ENCODE results near the gene ANKRD36B.
"Not testable (repeated sequence)": the region's sequence is repeated elsewhere in the genome, so short reads cannot be mapped to it uniquely, and the experiment has no call there.

ANKRD36B gene

GRCh38 chr2:97605109-97605508, 15.4 kb upstream of the ANKRD36B start:
- in situ Hi-C loops (cut with HindIII; ENCODE audit: low pct_ligation_motif_present, low sequenced_read_pairs); H3K4me3 ChIP-seq (ENCODE audit: low read depth, low read length); H3K36me3 ChIP-seq (replicated peaks); H3K27me3 ChIP-seq (replicated peaks); DNase-seq; H3K27ac ChIP-seq: not testable (repeated sequence)

GRCh38 chr2:97601537-97601936, 11.9 kb upstream of the ANKRD36B start:
- in situ Hi-C loops (cut with HindIII; ENCODE audit: low pct_ligation_motif_present, low sequenced_read_pairs); H3K36me3 ChIP-seq (replicated peaks); H3K27me3 ChIP-seq (replicated peaks); H3K4me3 ChIP-seq (ENCODE audit: low read depth, low read length); H3K27ac ChIP-seq; DNase-seq: not testable (repeated sequence)

- H3K4me3 ChIP-seq (ENCODE audit: low read depth, low read length); H3K27ac ChIP-seq; H3K36me3 ChIP-seq (replicated peaks); in situ Hi-C loops (cut with HindIII; ENCODE audit: low pct_ligation_motif_present, low sequenced_read_pairs); DNase-seq; H3K27me3 ChIP-seq (replicated peaks): not testable (repeated sequence)
Measured at GRCh38 chr2:97596180-97596579, 6.5 kb upstream of the ANKRD36B start.

GRCh38 chr2:97593520-97593919, 3.8 kb upstream of the ANKRD36B start:
- DNase-seq; H3K27ac ChIP-seq; in situ Hi-C loops (cut with HindIII; ENCODE audit: low pct_ligation_motif_present, low sequenced_read_pairs); H3K36me3 ChIP-seq (replicated peaks); H3K27me3 ChIP-seq (replicated peaks); H3K4me3 ChIP-seq (ENCODE audit: low read depth, low read length): not testable (repeated sequence)

DNA sequence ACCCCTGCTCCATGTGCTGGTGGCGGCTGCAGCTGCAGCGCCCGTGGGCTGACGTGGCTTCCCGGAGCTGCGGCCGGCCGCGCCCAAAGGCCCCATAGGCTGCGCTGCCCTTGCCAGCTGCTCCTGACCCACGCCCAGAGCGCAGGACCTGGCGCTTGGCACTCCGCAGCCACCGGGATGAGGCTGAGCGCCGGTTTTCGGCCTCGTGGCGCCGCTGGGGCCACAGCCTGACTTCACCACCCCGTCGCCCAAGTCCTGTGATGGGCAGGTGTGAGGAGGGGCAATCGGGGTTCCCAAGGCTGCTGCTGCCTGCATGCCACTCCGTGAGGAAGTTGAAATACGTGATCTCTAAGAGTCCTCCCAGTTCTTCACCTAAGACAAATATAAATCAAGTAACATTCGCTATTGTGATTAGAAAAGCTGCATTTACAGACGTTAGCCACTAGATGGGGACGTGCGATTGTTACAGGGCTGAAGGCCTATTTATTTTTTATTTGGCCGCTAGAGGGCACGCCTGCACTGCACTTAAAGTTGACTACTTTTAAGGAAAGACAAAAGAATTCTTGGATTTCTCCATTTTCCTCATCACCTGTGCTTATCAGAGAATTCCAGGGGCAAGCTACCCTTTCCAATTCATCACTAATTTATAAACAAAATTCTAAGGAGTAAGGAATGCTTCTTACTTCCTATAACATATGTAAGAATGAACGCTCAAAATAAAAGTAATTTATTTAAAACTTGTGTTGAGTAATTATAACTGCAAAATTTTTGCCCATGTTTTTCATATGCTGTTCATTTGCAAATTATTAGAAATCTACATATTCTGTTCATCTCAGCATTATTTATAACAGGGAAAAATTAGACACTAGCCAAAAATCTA, 1.1 kb upstream of the ANKRD36B start:
- peak; percentile 87 for TF ChIP-seq CTCF (IDR thresholded peaks at IDR 0.05; ENCODE audit: low read depth, low read length, missing control alignments)
- DNase-seq, result peak; percentile 82
- in situ Hi-C loops (cut with HindIII; ENCODE audit: low pct_ligation_motif_present, low sequenced_read_pairs); H3K36me3 ChIP-seq (replicated peaks); H3K27me3 ChIP-seq (replicated peaks): not testable (repeated sequence)
- peak overlapping the region; percentile 64 for H3K4me3 ChIP-seq (ENCODE audit: low read depth, low read length)
- H3K27ac ChIP-seq, result peak overlapping the region; percentile 89

DNA sequence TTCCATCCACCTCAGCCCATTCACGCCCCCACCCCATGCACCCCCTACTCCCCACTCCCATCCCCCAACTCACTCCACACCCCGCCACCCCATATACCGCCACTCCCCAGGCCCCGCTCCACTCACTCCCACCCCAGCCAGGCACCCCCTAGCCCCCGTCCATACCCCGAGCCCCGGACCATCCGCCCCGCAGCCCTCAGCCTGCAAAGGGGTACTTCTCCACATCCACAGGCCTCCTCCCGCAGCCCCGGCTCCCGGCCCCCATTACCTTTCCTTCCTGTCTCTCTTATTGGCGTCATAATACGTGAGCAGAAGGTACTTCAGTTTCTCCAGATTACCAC, 450 bp downstream of the ANKRD36B start:
- peak overlapping the region; percentile 71 for H3K4me3 ChIP-seq (ENCODE audit: low read depth, low read length)
- DNase-seq; H3K36me3 ChIP-seq (replicated peaks); H3K27ac ChIP-seq; in situ Hi-C loops (cut with HindIII; ENCODE audit: low pct_ligation_motif_present, low sequenced_read_pairs); H3K27me3 ChIP-seq (replicated peaks): not testable (repeated sequence)

DNA sequence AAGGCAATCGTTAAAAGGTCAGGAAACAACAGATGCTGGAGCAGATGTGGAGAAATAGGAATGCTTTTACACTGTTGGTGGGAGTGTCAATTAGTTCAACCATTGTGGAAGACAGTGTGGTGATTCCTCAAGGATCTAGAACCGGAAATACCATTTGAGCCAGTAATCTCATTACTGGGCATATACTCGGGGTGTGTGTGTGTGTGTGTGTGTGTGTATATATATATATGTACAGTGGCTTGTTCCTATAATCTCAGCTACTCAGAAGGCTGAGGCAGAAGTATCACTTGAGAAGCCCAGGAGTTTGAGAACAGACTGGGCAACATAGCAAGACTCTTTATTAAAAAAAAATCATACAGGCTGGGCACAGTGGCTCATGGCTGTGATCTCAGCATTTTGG, 24.0 kb downstream of the ANKRD36B start:
- DNase-seq; H3K27me3 ChIP-seq (replicated peaks); in situ Hi-C loops (cut with HindIII; ENCODE audit: low pct_ligation_motif_present, low sequenced_read_pairs); H3K4me3 ChIP-seq (ENCODE audit: low read depth, low read length); H3K36me3 ChIP-seq (replicated peaks); H3K27ac ChIP-seq: not testable (repeated sequence)

GRCh38 chr2:97552406-97552805, 37.3 kb downstream of the ANKRD36B start:
- DNase-seq; H3K27ac ChIP-seq; H3K4me3 ChIP-seq (ENCODE audit: low read depth, low read length); H3K27me3 ChIP-seq (replicated peaks); in situ Hi-C loops (cut with HindIII; ENCODE audit: low pct_ligation_motif_present, low sequenced_read_pairs): not testable (repeated sequence)
- H3K36me3 ChIP-seq (replicated peaks), result peaks cover 12% of the 10 kb centered on the region

GRCh38 chr2:97550498-97550897, 39.2 kb downstream of the ANKRD36B start:
- H3K27ac ChIP-seq; DNase-seq; H3K4me3 ChIP-seq (ENCODE audit: low read depth, low read length); H3K27me3 ChIP-seq (replicated peaks); in situ Hi-C loops (cut with HindIII; ENCODE audit: low pct_ligation_motif_present, low sequenced_read_pairs): not testable (repeated sequence)
- peaks cover 12% of the 10 kb centered on the region for H3K36me3 ChIP-seq (replicated peaks)

- H3K4me3 ChIP-seq (ENCODE audit: low read depth, low read length); H3K27ac ChIP-seq; H3K27me3 ChIP-seq (replicated peaks); in situ Hi-C loops (cut with HindIII; ENCODE audit: low pct_ligation_motif_present, low sequenced_read_pairs); H3K36me3 ChIP-seq (replicated peaks): not testable (repeated sequence)
- peak; percentile 2 for DNase-seq
Measured at GRCh38 chr2:97549058-97549457, 40.6 kb downstream of the ANKRD36B start.

DNA sequence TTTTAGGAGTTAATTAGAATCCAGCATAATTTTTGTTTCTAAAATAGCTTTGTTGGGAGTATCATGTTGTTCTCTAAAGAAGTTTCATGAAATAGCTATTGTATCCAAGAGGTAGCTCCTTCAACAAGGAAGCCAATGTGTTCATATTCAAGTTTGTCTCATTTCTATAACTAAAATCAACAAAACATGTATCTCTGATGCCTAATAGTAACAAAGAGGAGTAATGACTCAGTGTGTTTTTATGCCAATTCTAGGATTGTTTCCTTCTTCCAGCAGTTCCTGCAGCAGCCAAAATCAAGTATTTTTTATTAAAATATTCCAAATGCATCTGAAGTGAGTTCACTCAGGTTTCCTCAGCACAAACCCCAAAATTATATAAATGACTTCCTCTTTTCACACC, 41.1 kb downstream of the ANKRD36B start:
- in situ Hi-C loops (cut with HindIII; ENCODE audit: low pct_ligation_motif_present, low sequenced_read_pairs); H3K27ac ChIP-seq; H3K27me3 ChIP-seq (replicated peaks); H3K36me3 ChIP-seq (replicated peaks); H3K4me3 ChIP-seq (ENCODE audit: low read depth, low read length): not testable (repeated sequence)
- peak; percentile 5 for DNase-seq
